GM18508 (cell line): ENCODE measurements around the gene FAM229A.
"Not testable (repeated sequence)": the region's sequence is repeated elsewhere in the genome, so short reads cannot be mapped to it uniquely, and the experiment has no call there.

Source experiments
- ATAC-seq: cut with Tn5 transposase; IDR thresholded peaks from one replicate; pipeline ENCODE4 v1.9.1; 2021; ENCODE audit warnings: moderate number of reproducible peaks; ENCODE audit not compliant: insufficient read depth, unreplicated experiment

Gene FAM229A

DNA sequence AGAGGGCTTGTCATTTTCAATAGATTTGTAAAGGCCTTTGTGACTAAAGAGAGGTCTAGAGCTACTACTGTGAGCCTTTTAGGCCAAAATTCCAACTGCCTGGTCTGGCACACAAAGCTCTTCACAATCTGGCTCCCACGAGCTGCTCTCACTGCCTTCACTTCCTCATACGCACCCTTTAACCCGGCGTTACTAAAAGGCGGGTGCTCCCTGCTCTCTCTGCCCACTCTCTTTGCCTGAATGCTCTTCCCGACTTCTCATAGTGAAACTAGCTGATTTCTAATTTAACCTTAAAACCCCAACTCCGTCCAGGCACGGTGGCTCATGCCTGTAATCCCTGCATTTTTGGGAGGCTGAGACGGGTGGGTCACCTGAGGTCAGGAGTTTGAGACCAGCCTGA is 17.8 kb upstream of the FAM229A start:
- ATAC-seq, result no peak

DNA sequence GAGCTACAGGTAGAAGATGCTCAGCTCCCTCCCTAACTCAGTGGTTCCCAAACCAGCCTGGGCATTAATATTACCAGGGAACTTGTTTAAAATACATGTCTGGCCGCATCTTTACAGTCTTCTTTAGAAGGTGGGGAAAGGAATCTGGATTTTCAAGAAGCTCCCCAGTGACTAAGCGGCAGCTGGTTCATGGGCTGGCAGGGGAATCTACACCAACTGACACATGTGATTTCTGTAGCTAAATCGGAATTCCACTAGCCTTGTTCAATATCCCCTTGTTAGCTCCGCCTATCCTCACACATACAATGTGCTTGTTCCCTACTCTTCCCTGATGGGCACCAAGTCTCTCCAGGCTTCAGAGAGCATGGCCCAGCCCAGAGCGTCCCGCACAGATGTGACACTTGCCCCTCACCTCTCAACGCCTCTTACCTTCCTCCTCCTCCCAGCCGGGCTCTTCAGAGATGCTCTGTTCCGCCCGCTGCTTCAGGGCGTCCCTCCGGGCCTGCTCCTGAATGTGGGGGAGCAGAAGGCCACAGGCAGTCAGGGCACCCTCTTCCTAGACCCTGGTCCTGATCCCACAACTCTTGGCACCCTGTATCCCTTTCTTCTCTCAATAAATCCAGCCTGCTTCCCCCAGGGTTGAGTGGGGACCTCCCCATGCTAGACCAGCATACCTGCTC is 15.4 kb upstream of the FAM229A start:
- no peak for ATAC-seq

DNA sequence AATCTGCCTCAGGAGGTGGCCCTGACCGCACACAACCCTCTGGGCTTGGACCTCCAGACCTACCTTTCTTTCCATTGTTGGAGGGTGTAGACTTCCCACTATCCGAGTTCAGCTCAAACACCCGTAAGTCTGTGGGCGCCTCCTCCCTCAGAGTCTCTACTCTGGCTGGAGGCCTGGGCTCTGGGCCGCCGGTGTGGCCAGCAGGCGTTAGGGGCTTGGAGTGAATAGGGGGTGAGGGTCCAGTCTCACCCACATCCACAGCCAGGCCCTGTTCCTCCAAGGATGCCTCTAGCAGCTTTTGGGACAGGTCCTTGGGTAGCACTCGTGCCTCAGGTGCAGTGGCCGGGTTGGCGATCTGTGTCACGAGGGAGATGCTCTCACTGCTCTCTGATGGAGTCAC is 13.9 kb upstream of the FAM229A start:
- no peak for ATAC-seq

DNA sequence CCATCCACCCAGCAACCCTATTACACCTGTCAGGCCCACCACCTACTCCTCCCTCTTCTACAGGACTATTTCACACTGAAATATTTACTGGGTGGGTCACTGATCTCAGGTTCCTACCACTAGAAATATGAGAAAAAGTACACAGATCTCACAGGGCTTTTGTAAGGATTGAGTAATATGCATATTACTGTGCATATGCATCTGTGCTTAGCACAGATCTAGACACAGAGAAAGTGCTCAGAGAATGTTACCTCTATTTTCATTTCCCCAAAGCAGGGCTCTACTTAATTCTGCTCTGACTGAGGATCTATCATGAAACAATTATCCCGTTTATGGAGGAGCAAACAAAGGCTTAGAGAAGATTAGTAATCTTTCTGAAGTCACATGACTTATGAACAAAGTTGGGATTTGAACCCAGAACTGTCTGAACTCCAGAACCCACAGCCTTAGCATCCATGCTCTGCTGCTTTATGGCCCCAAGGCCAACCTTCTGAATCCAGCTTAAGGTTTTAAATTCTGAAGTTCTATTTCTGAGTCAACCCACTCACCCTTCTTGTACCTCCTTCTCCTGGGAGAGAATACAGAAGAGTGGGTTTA is 11.8 kb upstream of the FAM229A start:
- no peak for ATAC-seq

DNA sequence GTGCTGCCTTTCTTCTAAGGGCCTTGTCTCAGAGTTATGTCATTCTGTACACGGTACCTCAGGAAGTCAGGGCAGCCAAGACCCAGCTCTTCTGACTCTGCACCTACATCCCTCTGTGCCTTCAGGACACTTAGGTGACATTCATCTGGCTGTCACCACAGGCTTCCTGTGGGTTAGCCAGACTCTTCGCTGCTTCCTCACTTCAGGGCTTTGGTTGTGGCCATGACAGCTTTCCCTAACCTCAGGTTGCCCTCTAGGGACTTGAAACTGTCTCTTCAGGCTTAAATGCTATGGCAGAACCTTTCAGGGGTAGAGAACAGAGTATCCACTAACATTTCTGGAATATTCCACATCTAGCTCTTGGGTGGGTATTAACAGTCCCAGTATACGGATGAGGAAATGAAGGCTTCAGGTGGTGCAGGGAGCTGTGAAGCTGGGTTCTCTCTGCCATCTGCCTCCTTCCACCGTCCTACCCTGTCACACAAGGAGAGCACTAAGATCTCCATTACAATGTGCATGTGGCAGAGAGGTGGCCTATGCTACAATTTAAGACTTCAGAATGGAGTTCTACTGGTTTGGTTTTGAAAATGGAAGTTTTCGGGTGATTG is 10.0 kb upstream of the FAM229A start:
- no peak for ATAC-seq

DNA sequence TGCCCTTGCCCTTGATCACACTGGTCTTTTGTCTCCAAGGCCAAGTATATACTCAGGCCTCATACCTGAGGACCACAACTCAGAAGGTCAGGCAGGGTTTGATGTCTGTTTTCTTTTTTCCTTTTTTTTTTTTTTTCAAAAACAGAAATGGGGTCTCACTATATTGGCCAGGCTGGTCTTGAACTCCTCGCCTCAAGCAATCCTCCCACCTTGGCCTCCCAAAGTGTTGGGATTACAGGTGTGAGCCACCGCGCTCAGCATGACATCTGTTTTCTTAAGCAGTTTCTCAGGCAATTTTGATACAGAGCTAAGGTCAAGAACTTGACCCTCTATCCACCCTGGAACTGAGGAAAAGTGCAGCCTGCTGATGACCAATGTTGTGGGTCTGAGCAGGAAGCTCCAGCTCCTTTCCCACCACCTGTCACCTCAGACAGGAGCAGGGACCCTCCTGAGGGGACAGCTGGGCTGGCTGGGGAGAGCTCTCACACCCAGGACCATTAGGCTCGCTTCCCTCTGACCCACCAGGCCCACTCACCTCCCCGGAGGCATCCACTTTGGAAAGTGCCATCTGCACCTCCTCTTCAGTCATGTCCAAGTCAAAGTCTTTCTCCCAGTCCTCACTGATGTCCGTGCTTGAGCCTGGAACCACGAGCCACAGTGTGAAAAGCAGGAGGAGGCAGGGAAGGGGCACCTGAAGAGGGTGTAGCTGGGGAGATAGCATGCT is 5.8 kb upstream of the FAM229A start:
- ATAC-seq, result no peak

DNA sequence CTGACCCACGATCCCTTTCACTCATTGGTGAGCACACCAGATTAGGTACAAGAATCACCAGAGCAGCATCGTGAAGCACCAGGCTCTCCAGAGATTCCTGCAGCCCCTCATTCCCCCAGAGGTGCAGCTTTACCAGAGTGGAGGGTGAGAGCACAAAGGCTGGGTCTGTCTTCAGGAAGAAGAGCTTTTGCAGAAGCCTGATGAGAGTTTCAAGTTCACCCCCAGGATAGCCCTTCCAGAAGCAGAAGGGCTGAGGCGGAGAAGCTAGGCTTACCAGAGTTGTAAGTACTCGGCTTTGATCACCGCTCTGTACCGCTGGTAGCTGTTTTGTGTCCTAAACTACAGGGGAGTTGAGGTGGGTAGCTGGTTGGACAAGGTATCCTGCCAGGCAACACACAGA is 3.2 kb upstream of the FAM229A start:
- ATAC-seq, result no peak

DNA sequence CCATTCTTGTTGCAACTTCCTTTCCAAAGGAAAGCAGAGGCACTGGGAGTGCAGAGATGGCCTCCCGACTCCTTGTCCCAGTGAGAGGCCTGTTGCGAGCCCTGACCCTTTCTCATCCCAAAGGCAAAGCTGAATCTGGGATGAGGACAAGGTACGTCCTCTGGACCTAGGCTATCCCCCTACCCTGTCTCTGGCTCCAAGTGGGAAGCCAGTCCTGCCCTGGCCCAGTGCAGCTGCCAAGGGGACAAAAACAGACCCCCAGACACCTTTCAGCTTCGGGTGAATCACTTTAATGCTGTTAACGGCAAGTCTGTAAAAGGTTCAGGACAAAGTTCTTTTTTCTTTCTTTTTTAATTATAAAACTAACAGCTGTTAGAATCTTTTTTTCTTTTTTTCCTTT is 2.6 kb upstream of the FAM229A start:
- no peak for ATAC-seq

DNA sequence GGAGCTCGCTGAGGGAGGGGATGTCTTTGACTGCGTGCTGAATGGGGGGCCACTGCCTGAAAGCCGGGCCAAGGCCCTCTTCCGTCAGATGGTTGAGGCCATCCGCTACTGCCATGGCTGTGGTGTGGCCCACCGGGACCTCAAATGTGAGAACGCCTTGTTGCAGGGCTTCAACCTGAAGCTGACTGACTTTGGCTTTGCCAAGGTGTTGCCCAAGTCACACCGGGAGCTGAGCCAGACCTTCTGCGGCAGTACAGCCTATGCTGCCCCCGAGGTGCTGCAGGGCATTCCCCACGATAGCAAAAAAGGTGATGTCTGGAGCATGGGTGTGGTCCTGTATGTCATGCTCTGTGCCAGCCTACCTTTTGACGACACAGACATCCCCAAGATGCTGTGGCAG is 1.4 kb upstream of the FAM229A start:
- no peak for ATAC-seq

DNA sequence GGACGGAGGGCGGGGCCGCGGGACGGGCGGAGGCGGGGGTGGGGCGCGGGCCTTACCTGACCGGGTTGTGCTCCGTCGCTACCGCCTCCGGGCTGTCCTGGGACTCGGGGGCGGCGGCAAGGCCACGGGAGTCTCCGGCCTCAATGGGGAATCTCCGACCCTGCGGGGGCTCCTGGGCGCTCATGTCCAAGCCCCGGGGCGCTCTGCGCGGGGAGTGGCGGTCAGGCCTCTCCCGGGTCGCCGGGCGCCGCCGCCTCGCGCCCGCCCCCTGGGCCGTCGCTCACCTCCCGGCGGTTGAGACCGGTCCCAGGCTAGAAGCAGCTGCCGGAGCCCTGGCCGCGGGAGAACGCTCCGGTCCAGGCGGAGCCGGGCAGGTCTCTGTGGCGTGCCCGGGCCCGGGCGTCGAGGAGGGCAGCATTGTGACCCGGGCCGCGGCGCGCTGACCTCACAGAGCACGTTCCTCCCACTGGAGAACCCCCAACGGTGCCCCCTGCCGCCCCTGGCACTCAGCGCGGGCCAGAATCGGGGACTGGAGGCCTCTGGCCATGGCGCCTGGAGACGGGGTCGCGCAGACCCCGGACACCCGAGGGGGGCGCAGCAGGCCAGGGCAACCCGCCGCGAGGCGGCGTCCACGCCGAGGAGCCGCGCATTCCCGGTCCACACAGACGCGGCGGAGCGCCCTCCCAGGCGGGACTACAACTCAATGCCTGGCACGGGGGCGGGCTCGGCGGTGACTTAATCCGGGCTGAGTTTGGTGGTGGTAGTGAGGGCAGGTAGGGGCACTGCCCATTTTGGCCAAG is 411 bp downstream of the FAM229A start:
- ATAC-seq, result no peak

DNA sequence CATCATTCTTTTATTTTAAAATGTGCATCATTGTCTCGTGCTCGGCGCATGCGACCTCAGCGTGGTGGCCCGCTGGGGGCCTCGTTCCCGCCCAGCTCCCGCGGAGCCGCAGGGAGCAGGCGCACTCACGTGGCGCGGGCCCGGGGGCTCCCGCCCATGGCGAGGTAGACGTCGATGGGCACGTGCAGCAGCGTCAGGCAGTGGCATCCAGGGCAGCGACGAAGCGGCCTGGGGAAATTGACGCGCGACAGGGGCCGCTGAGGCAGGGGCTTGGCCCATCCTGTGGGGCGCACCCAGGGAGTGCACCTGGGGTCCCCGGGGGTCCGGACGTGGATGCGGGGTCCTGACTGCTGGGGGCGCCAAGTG is 994 bp downstream of the FAM229A start:
- no peak for ATAC-seq

DNA sequence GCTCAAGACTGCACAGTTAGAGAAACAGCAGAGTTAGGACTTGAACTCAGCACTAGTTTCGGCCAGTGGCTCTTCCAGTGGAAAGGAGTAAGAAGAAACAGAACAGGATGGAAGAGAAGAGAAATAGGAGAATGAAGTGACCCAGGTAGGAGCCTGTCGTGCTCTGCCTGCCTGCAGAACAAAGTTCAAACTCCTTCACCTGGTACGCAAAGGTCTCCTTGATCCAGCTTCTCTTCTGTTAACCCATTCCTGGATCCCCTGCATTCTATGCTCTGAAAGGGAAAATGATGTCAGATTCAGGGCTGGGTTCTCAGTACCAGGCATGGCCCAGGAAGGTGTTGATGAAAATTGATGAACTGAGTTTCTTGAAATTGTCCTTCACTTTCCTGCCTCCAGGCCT is 3.9 kb downstream of the FAM229A start:
- no peak for ATAC-seq

DNA sequence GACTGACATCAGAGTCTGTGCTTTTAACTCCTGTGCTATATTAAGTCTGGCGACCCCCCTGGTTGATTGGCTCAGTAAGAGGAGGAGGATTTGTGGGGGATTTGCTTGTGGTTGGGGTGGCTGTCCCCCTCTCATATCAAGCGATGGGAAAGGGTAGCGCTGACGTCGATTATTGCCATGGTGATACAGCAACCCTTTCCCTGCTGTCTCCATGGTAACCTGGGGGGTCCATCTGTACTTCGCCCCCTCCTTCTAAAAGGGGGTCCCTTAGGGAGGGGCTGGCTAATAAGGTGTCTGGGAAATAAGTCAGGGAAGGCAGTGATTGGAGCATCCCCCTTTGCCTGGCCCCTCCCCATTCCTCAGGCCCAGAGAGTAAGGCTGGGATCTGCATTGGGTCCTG is 4.7 kb downstream of the FAM229A start:
- ATAC-seq, result no peak

DNA sequence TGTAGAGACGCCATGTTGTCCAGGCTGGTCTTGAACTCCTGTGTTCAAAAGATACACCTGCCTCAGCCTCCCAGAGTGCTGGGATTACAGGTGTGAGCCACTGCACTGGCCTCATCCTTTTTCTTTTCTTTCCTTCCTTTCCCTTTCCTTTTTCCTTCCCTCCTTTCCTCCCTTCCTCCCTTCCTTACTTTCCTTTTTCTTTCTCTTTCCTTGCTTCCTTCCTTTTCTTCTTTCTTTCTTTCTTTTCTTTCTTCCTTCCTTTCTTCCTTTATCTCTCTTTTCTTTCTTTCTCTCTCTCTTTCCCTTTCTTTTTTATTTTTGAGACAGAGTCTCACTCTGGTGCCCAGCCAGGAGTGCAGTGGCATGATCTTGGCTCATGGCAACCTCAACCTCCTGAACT is 5.8 kb downstream of the FAM229A start:
- ATAC-seq, result no peak

DNA sequence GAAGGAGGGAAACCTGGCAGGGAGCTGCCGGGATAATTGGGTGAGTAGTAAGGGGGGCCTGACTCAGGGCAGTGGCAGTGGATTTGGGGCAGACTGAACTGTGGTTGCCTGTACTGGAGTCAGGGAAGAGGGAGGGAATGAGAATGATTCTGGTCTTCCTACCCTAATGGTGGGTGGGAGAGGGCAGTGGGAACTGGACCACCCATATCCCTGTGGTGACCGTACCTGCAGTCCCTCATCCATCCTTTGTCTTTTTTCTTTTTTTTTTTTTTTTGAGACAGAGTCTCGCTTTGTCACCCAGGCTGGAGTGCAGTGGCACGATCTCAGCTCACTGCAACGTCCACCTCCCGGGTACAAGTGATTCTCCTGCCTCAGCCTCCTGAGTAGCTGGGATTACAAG is 6.5 kb downstream of the FAM229A start:
- ATAC-seq, result not testable (repeated sequence)

DNA sequence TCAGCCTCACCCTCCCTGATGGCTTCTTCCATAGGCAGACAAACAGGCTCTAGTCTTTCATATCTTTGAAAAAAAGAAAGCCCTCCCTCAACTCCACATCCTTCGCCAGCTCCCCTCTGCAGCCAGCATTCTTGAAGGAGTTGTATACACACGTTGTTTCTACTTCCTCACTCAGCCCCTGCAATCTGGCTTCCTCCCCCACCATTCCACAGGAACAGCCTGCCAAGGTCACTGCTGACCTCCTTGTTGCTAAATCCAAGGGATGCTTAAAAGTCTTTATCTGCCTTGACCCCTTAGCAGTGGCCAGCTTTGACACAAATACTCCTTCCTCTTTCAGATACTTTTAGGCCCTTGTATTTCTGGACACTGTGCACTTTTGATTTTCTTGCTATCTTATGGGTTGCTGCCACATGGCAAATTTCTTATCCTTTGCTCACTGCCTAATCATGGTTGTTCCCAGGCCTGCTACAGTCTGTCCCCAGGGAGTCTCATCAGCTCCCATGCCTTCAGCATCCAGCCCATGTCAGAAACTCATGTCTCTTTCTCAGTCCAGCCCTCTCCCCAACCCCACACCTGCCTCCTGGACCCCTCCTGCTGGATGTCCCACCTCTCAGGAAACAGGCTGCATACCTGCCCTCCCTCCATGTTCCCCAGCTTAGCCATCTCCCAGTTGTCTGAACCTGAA is 8.3 kb downstream of the FAM229A start:
- ATAC-seq, result no peak

DNA sequence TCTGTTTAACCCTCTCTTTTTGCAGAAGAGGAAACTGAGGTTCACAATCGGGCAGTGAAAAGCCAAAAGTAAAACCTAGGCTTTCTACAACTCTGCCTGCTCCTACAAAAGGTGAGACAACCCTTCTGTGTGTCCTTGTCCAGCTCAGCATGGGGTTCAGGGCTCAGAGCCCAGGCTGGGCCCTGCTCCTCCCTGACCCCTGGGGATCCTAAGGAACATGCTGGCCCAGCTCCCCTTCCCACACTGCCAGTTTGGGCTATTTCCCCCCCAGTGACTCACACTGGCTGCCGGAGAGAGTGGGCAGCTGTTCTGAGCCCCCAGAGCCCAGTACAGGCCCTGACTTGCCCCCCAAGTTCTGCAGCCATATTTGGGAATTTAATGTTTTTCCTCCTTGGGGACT is 8.9 kb downstream of the FAM229A start:
- ATAC-seq, result no peak

DNA sequence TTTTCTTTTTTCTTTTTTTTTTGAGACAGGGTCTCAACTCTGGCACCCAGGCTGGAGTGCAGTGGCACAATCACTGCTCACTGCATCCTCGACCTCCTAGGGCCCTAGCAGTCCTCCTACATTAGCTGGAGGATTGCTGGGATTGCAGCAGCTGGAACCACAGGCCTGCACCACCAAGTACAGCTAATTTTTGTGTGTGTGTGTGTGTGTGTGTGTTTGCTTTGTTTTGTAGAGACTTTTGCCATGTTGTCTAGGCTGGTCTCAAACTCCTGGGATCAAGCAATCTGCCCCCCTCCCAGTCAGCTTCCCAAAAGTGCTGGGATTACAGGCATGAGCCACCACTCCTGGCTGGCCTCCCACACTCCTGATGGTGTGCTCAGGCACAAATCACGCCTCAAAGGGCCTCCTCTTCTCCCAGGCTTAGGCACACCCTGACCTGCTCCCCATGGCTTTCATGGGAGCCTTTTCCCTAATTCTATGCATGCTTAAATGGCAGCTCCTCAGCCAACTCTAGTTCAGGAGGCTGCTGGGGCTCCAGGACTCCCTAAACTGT is 9.4 kb downstream of the FAM229A start:
- ATAC-seq, result no peak

DNA sequence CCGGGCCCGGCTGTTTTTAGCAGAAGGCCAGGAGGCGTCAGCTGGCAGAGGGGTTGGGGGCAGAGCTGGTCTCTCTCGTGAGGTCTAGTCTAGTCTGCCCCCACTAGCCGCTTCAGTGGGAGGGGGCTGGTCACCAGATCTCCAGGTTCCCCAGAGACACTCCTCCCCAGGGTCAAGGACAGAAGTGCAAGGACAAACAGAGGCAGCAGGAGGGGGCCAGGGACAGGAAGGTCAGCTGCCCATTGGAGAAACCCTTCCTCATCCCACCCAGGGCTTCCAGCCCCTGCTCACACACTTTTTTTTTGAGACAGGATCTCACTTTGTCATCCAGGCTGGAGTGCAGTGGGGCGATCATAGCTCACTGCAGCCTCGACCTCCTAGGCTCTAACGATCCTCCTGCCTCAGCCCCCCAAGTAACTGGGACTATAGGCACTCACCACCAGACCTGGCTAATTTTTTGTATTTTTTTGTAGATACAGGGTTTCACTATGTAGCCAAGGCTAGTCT is 10.0 kb downstream of the FAM229A start:
- ATAC-seq, result no peak
